ENCODE results near the gene SEC24C.
"Not testable (repeated sequence)": the region's sequence is repeated elsewhere in the genome, so short reads cannot be mapped to it uniquely, and the experiment has no call there.

Gene SEC24C

GRCh38 chr10:73743905-73744663 lies at the start of gene SEC24C:
TSS of gene SEC24C (plus strand) at chr10:73744372. CDS start at chr10:73746833, 2,461 bp downstream.
- peak; percentile 95 for DNase-seq

- DNase-seq: not testable (repeated sequence)
Observed at GRCh38 chr10:73695302-73695701, 48.9 kb upstream of the SEC24C start.

DNA sequence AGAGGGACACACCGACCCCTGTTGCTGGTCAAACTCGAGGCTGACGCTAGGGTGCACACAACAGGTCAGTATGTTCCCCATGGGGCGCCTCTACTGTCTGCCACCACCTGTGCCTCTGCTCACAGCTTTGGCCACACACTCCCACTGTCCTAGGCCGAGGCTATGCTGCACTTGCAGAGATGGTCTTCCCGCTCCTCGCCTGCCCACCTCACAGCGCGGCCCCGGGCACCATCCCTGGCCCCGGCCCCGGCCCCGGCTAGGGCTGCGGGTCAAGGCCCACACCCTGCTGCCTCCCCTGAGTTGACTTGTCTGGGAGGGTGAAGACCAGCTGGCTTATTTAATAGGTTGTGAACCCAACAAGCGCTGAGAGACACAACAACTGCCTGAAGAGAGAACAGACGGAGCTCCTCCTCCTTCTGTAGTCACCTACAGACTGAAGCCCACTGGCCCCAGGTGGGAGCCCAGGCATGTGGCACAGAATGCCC lies 46.5 kb upstream of the SEC24C start, which contains the start of gene AGAP5:
AGAP5 (minus strand) TSS at position 435 of the 485 bp plus-strand sequence; CDS start at position 81, 354 bp downstream.
- not testable (repeated sequence) for DNase-seq

DNA sequence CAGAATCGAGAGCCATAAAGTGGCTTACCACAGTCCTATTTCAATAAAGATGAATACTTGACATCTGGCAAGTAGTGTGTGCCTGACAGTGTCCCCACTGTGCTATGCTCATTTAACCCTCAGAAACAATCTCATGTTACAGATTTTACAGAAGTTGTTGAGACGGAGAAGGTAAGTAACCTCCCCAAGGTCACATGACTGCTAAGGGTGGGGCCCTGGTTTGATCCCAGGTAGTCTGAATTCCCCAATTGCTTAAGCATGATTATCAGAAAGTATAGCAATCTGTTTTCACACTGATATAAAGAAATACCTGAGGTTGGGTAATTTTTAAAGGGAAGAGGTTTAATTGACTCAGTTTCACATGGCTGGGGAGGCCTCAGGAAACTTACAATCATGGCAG lies 45.4 kb upstream of the SEC24C start:
- not testable (repeated sequence) for DNase-seq

DNA sequence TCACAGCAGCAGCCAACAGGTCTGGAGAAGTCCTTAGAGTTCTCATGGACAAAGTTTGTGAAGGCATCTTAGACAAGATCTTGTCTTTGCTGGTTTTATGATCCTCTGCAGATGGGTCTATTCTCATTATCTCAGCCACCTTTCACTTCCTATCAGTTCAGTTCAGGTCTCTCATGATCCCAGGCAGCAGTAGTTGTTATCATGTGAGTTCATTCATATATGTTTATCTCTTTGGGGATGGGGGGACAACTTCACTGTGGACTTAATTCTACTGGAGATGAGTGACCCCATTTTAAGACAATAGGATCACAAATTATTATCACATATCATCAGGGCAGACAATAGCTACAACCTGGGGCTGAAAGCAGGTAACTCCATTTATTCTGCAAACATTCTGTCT lies 40.2 kb upstream of the SEC24C start:
- DNase-seq: not testable (repeated sequence)

- DNase-seq: not testable (repeated sequence)
Observed at GRCh38 chr10:73705506-73706072, 38.6 kb upstream of the SEC24C start.

DNA sequence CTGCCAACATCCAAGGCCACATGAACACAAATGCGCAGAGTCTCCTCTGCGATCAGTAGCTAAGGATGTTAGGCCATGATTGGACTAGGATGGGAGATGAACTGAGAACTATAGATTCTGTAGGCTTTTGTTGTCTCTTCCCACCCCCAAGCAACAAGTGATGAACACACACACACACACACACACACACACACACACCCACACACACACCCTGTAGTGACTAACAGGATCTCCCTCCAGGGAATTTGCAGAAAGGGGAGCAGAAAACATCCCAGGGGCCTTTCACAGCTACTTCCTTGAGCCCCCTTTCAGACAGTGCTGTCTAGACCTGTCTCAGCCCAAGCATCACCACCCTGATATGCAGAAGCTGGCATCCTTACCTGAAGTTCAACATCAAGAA lies 37.7 kb upstream of the SEC24C start:
- not testable (repeated sequence) for DNase-seq

- not testable (repeated sequence) for DNase-seq
Observed at GRCh38 chr10:73707628-73708027, 36.5 kb upstream of the SEC24C start.

- DNase-seq: not testable (repeated sequence)
Observed at GRCh38 chr10:73708122-73708521, 36.0 kb upstream of the SEC24C start.

- not testable (repeated sequence) for DNase-seq
Observed at GRCh38 chr10:73711683-73712082, 32.5 kb upstream of the SEC24C start.

DNA sequence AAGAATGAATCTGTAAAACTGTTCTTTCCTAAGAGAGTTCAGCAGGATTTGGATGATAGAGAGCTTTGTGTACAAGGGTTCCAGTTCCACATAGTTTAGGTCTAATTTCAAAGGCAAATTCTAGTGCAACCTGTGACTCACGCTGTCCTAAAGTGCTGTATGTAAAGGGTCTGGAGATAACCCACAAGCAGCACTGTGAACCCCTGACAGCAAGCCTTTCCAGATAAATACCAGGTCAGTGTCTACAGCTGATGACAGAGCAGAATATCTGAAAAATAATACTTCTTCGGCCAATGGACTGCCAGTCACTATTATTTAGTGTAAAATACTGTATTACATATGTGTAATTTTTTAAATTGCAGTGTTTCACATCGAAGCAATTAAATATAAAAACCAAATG lies 30.3 kb upstream of the SEC24C start:
- DNase-seq: not testable (repeated sequence)

- DNase-seq: not testable (repeated sequence)
Observed at GRCh38 chr10:73714483-73714882, 29.7 kb upstream of the SEC24C start.

- DNase-seq: not testable (repeated sequence)
Observed at GRCh38 chr10:73715179-73716156, 28.7 kb upstream of the SEC24C start.

DNA sequence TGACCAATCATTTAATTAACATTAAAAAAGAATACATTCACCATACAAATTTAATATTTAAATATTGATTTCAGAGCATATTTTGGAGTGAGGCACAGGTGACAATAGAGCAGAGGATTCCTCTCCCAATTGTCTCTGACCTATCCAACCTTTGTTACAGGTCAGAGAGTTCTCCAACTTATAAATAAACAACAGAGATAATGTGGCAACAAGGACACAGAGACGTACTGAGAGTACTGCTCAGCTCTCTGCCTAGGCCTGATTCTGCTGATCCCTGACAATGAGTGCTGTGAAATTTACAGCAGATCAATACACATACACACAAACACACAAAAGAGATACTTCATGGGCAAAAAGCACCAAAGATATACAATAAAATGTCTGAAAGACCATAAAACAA lies 27.9 kb upstream of the SEC24C start:
- DNase-seq: no peak

DNA sequence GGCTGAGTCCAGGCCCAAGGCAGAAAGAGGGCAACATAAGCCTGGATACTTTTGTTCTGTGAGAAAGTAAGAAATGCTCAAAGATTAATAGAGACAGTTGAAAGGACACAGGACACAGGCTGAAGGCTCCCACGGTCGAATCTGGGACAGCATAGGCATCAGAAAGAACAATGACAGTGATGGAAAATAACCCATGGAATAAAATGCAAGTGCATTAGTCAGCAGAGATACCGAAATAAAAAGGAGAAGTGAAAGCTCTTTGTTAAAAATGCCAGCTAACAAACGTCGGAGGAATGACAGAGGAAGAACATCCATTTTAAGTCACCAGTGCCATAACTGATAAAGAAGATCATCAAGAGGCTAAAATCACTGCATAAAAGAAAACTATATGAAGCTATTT lies 26.6 kb upstream of the SEC24C start:
- DNase-seq: no peak

- not testable (repeated sequence) for DNase-seq
Observed at GRCh38 chr10:73720561-73720960, 23.6 kb upstream of the SEC24C start.

- no peak for DNase-seq
Observed at GRCh38 chr10:73723516-73723915, 20.7 kb upstream of the SEC24C start.

DNA sequence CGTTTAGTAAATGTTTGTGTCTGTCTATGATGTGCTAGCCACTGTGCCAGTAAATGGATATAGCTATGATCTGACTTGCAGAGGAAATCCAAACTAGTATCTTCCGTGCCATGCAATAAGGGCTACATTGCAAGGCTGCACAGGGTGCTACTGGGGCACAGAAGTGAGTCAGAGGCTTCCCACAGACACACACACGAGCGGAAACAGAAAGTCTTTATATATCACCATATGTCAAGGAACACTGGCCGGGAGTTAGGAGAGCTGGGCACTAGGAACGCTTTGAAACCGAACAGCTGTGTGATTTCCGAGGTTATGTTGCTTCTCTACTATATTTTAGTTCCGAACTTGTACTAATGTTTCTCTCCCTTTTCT lies 14.4 kb upstream of the SEC24C start:
- DNase-seq: peak; percentile 41

- peak; percentile 88 for DNase-seq
Observed at GRCh38 chr10:73730153-73730906, 13.8 kb upstream of the SEC24C start.

DNA sequence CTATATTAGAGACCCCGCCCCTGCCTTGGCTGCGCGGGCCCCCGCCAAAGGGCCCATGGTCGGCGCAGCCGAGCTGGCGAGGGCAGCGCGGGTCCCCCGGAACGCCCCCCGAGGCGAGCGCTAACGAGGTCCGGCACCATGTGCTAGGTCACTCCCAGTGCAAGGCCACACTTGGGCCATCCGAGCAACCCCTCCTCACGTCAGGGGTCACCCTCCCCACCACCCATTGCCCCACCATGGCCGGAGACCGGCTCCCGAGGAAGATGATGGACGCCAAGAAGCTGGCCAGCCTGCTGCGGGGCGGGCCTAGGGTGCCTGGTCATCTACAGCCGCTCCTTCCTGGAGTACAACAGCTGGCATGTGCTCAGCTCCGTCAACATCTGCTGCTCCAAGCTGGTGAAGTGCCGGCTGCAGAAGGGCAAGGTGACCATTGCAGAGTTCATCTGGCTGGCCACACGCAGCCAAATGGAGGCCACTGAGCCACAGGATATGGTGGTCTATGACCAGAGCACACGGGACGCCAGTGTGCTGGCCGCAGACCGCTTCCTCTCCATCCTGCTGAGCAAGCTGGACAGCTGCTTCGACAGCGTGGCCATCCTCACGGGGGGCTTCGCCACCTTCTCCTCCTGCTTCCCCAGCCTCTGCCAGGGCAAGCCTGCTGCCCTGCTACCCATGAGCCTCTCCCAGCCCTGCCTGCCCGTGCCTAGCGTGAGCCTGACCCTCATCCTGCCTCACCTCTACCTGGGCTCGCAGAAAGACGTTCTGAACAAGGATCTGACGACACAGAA lies 12.4 kb upstream of the SEC24C start:
- no peak for DNase-seq

- no peak for DNase-seq
Observed at GRCh38 chr10:73732426-73732825, 11.7 kb upstream of the SEC24C start.

Data from activated gamma-delta T cell treated with Interleukin-2 at 50 U/mL for 16 hours (primary cell).